NCI-H82 treated with DMSO at 0.1 percent for 48 hours (cell line): ENCODE results near the gene PTPDC1.
A peak's percentile ranks its signal among the peaks of the same experiment; 100 is the strongest.
"Not testable (repeated sequence)": the region's sequence is repeated elsewhere in the genome, so short reads cannot be mapped to it uniquely, and the experiment has no call there.

Experiments
- DNase-seq: peaks from one replicate; lab custom pipeline; 2025; ENCODE audit not compliant: unreplicated experiment; lab: John Stamatoyannopoulos, UW

The PTPDC1 gene

GRCh38 chr9:94094219-94095145, 10.2 kb downstream of the PTPDC1 start:
- not testable (repeated sequence) for DNase-seq

- DNase-seq, result no peak
These were observed 12.7 kb downstream of the PTPDC1 start for GRCh38 chr9:94096819-94097577.

- no peak for DNase-seq
These were observed 13.6 kb downstream of the PTPDC1 start for GRCh38 chr9:94097788-94098414.

- no peak for DNase-seq
These were observed 16.1 kb downstream of the PTPDC1 start for GRCh38 chr9:94100152-94100879.

- peak; percentile 50 for DNase-seq
These were observed 17.0 kb downstream of the PTPDC1 start for GRCh38 chr9:94101162-94101853.

- no peak for DNase-seq
These were observed 24.3 kb downstream of the PTPDC1 start for GRCh38 chr9:94108584-94108983.

GRCh38 chr9:94110821-94111252, 26.6 kb downstream of the PTPDC1 start:
- DNase-seq, result no peak

GRCh38 chr9:94111446-94111845, 27.2 kb downstream of the PTPDC1 start:
- no peak for DNase-seq

GRCh38 chr9:94112716-94113465, 28.6 kb downstream of the PTPDC1 start:
- DNase-seq, result peak; percentile 14

GRCh38 chr9:94120088-94120487, 35.8 kb downstream of the PTPDC1 start:
- DNase-seq, result not testable (repeated sequence)

GRCh38 chr9:94120854-94121376, 36.7 kb downstream of the PTPDC1 start:
- DNase-seq, result no peak

GRCh38 chr9:94126844-94127243, 42.6 kb downstream of the PTPDC1 start:
- no peak for DNase-seq

- no peak for DNase-seq
These were observed 43.5 kb downstream of the PTPDC1 start for GRCh38 chr9:94127806-94128205.

GRCh38 chr9:94128580-94128979, 44.3 kb downstream of the PTPDC1 start:
- no peak for DNase-seq

- DNase-seq, result no peak
These were observed 50.4 kb downstream of the PTPDC1 start for GRCh38 chr9:94134629-94135028.

GRCh38 chr9:94135222-94135621, 51.0 kb downstream of the PTPDC1 start:
- no peak for DNase-seq

GRCh38 chr9:94139672-94140417, 55.6 kb downstream of the PTPDC1 start:
- peak; percentile 74 for DNase-seq

GRCh38 chr9:94140418-94140780, 56.1 kb downstream of the PTPDC1 start:
- DNase-seq, result no peak
